22Rv1 (cell line): ENCODE data around the gene FRRS1.

Source experiments
- ZFX ChIP-seq: fragments of 450-650 bp; IDR thresholded peaks from 2 replicates; pipeline ENCODE4 v1.6.1; 2017; ENCODE audit warnings: antibody characterized with exemption, borderline replicate concordance
- TF ChIP-seq, protein P1 (sequence below): fragments of 450-650 bp; IDR thresholded peaks from 2 replicates; pipeline ENCODE4 v1.5.1; 2017; ENCODE audit warnings: mild to moderate bottlenecking

DNA sequence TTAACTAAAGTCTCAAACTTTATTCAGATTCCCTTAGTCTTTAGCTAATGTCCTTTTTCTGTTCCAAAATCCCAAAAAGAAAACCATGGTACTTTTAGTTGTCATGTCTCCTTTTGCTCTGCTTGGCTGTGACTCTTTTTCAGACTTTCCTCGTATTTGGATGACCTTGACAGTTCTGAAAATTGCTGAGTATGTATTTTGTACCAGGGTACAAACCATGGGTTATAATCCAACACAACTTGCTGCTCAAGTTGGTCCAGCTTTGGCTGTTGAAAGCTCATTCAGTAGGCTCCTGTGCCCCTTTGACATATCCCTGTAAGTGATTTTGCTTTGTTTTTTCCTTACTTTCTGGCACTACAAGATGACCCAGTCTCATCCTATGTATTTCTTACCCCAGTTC, 68.9 kb downstream of the FRRS1 start:
- TF ChIP-seq, protein P1, sequence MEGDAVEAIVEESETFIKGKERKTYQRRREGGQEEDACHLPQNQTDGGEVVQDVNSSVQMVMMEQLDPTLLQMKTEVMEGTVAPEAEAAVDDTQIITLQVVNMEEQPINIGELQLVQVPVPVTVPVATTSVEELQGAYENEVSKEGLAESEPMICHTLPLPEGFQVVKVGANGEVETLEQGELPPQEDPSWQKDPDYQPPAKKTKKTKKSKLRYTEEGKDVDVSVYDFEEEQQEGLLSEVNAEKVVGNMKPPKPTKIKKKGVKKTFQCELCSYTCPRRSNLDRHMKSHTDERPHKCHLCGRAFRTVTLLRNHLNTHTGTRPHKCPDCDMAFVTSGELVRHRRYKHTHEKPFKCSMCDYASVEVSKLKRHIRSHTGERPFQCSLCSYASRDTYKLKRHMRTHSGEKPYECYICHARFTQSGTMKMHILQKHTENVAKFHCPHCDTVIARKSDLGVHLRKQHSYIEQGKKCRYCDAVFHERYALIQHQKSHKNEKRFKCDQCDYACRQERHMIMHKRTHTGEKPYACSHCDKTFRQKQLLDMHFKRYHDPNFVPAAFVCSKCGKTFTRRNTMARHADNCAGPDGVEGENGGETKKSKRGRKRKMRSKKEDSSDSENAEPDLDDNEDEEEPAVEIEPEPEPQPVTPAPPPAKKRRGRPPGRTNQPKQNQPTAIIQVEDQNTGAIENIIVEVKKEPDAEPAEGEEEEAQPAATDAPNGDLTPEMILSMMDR: no peak
- TF ChIP-seq ZFX: no peak
